Activated T-cell treated with anti-CD3 and anti-CD28 coated beads for 4 hours (primary cell): Measurements from ENCODE around the gene ADCY3.

Experiments used
- DNase-seq: peaks from one replicate; pipeline ENCODE4 v3.0.0-alpha.2; 2020

Gene ADCY3

GRCh38 chr2:24827321-24828237 lies 92.5 kb downstream of the ADCY3 start:
- DNase-seq = peak; percentile 63

- DNase-seq = no peak
These were observed 93.3 kb downstream of the ADCY3 start for GRCh38 chr2:24826773-24827145.

- no peak for DNase-seq
These were observed 93.9 kb downstream of the ADCY3 start for GRCh38 chr2:24825883-24826772.

GRCh38 chr2:24824966-24825882 lies 94.8 kb downstream of the ADCY3 start:
- no peak for DNase-seq

GRCh38 chr2:24824071-24824588 lies 95.9 kb downstream of the ADCY3 start:
- DNase-seq = no peak

- no peak for DNase-seq
These were observed 97.9 kb downstream of the ADCY3 start for GRCh38 chr2:24822049-24822706.

- DNase-seq = no peak
These were observed 98.6 kb downstream of the ADCY3 start for GRCh38 chr2:24821433-24821891.

GRCh38 chr2:24820598-24821432 lies 99.2 kb downstream of the ADCY3 start:
- no peak for DNase-seq

GRCh38 chr2:24820175-24820513 lies 99.9 kb downstream of the ADCY3 start:
- no peak for DNase-seq

GRCh38 chr2:24819442-24820174 lies 100.4 kb downstream of the ADCY3 start:
- DNase-seq = no peak

- no peak for DNase-seq
These were observed 101.3 kb downstream of the ADCY3 start for GRCh38 chr2:24818721-24819167.

GRCh38 chr2:24816884-24817283 lies 103.2 kb downstream of the ADCY3 start:
- DNase-seq = no peak

- DNase-seq = no peak
These were observed 103.6 kb downstream of the ADCY3 start for GRCh38 chr2:24816404-24816803.

- no peak for DNase-seq
These were observed 104.9 kb downstream of the ADCY3 start for GRCh38 chr2:24815171-24815570.

- DNase-seq = no peak
These were observed 105.5 kb downstream of the ADCY3 start for GRCh38 chr2:24814516-24814915.

- no peak for DNase-seq
These were observed 106.3 kb downstream of the ADCY3 start for GRCh38 chr2:24813691-24814137.

- no peak for DNase-seq
These were observed 110.6 kb downstream of the ADCY3 start for GRCh38 chr2:24809316-24810007.

- no peak for DNase-seq
These were observed 113.4 kb downstream of the ADCY3 start for GRCh38 chr2:24806661-24807036.
